Hair follicular keratinocyte (primary cell): ENCODE results near the gene IPCEF1. TPM values are rescaled to one million over a fixed set of nuclear protein-coding genes. Genes with fewer than 3 reads are reported as not detected.

Source experiments
- total RNA-seq: library from RNA; depleted of rRNA; stranded (reverse); fragments of >200 nt; gene quantifications from 2 replicates; pipeline ENCODE4 v1.2.3, GENCODE V29; 2015

IPCEF1 gene
- 0.04 and 0.94 TPM in 2 replicates for total RNA-seq

GRCh38 chr6:154356690-154357089 lies at the start of gene IPCEF1:
IPCEF1 (minus strand) TSS chr6:154356803; CDS start chr6:154265947, 90,856 bp downstream.

Other genes with a start within 250 kb of the IPCEF1 start
- 0.47 and 1.1 TPM in 2 replicates for gene CNKSR3, start 153.9 kb upstream of the IPCEF1 start, total RNA-seq